ENCODE data around the gene IL17RC.

The IL17RC gene

GRCh38 chr3:9928158-9928557 lies 11.3 kb downstream of the IL17RC start:
- H3K9me2 ChIP-seq (replicated peaks; ENCODE audit: low read depth, low read length): no peaks in the 10 kb centered on the region
- H3K4me3 ChIP-seq (ENCODE audit: low read length, poor library complexity, severe bottlenecking): no peak overlapping the region
- H3K9ac ChIP-seq (ENCODE audit: low read depth, low read length, poor library complexity, severe bottlenecking): no peak overlapping the region
- no peaks in the 10 kb centered on the region for H3K27me3 ChIP-seq (ENCODE audit: insufficient read depth, low read length, poor library complexity, severe bottlenecking)
- H3K4me2 ChIP-seq (ENCODE audit: low read depth, low read length, poor library complexity, severe bottlenecking): no peak overlapping the region
- no peaks in the 10 kb centered on the region for H3K36me3 ChIP-seq (ENCODE audit: insufficient read depth, low read length)
- H3K4me1 ChIP-seq (ENCODE audit: insufficient read depth, low read length, poor library complexity, severe bottlenecking): no peaks in the 10 kb centered on the region
- H4K20me1 ChIP-seq (ENCODE audit: insufficient read depth, low read length, poor library complexity, severe bottlenecking): no peaks in the 10 kb centered on the region
- H3K9me3 ChIP-seq (ENCODE audit: insufficient read depth, low read depth, low read length): no peaks in the 10 kb centered on the region
- H3F3A ChIP-seq (ENCODE audit: low read depth): no peaks in the 10 kb centered on the region
- no peaks in the 10 kb centered on the region for H3K79me2 ChIP-seq (ENCODE audit: insufficient read depth, low read length)
- no peak overlapping the region for H2AFZ ChIP-seq (ENCODE audit: low read length)
- TF ChIP-seq CTCF (conservative IDR thresholded peaks at IDR 0.05; ENCODE audit: low read length) (no peak), EZH2phosphoT487 (IDR thresholded peaks at IDR 0.05; ENCODE audit: borderline replicate concordance) (no peak)

GRCh38 chr3:9930804-9931418 lies 14.0 kb downstream of the IL17RC start:
- H3K4me1 ChIP-seq (ENCODE audit: insufficient read depth, low read length, poor library complexity, severe bottlenecking): peaks cover 14% of the 10 kb centered on the region
- no peaks in the 10 kb centered on the region for H3K9me2 ChIP-seq (replicated peaks; ENCODE audit: low read depth, low read length)
- no peaks in the 10 kb centered on the region for H3K27me3 ChIP-seq (ENCODE audit: insufficient read depth, low read length, poor library complexity, severe bottlenecking)
- no peak overlapping the region for H3K9ac ChIP-seq (ENCODE audit: low read depth, low read length, poor library complexity, severe bottlenecking)
- H3F3A ChIP-seq (ENCODE audit: low read depth): no peaks in the 10 kb centered on the region
- H2AFZ ChIP-seq (ENCODE audit: low read length): no peak overlapping the region
- H4K20me1 ChIP-seq (ENCODE audit: insufficient read depth, low read length, poor library complexity, severe bottlenecking): peaks cover 5% of the 10 kb centered on the region
- no peaks in the 10 kb centered on the region for H3K36me3 ChIP-seq (ENCODE audit: insufficient read depth, low read length)
- H3K4me3 ChIP-seq (ENCODE audit: low read length, poor library complexity, severe bottlenecking): no peak overlapping the region
- H3K79me2 ChIP-seq (ENCODE audit: insufficient read depth, low read length): peaks cover 19% of the 10 kb centered on the region
- TF ChIP-seq CTCF (conservative IDR thresholded peaks at IDR 0.05; ENCODE audit: low read length) (peak; percentile 61), EZH2phosphoT487 (IDR thresholded peaks at IDR 0.05; ENCODE audit: borderline replicate concordance) (no peak)
- no peaks in the 10 kb centered on the region for H3K9me3 ChIP-seq (ENCODE audit: insufficient read depth, low read depth, low read length)
- H3K4me2 ChIP-seq (ENCODE audit: low read depth, low read length, poor library complexity, severe bottlenecking): no peak overlapping the region

- Histone ChIP-seq H3K79me2 (ENCODE audit: insufficient read depth, low read length) (peaks cover 28% of the 10 kb centered on the region), H3F3A (ENCODE audit: low read depth) (no peaks in the 10 kb centered on the region), H3K27me3 (ENCODE audit: insufficient read depth, low read length, poor library complexity, severe bottlenecking) (no peaks in the 10 kb centered on the region), H3K4me3 (ENCODE audit: low read length, poor library complexity, severe bottlenecking) (peak overlapping the region; percentile 81), H4K20me1 (ENCODE audit: insufficient read depth, low read length, poor library complexity, severe bottlenecking) (peaks cover 7% of the 10 kb centered on the region), H2AFZ (ENCODE audit: low read length) (peak overlapping the region; percentile 82), H3K4me2 (ENCODE audit: low read depth, low read length, poor library complexity, severe bottlenecking) (peak overlapping the region; percentile 98), H3K9ac (ENCODE audit: low read depth, low read length, poor library complexity, severe bottlenecking) (peak overlapping the region; percentile 83), H3K9me2 (replicated peaks; ENCODE audit: low read depth, low read length) (no peaks in the 10 kb centered on the region), H3K4me1 (ENCODE audit: insufficient read depth, low read length, poor library complexity, severe bottlenecking) (peaks cover 23% of the 10 kb centered on the region), H3K36me3 (ENCODE audit: insufficient read depth, low read length) (peaks cover 2% of the 10 kb centered on the region; the same call in 1 of the 2 replicates), H3K9me3 (ENCODE audit: insufficient read depth, low read depth, low read length) (no peaks in the 10 kb centered on the region)
- TF ChIP-seq CTCF (conservative IDR thresholded peaks at IDR 0.05; ENCODE audit: low read length) (no peak), EZH2phosphoT487 (IDR thresholded peaks at IDR 0.05; ENCODE audit: borderline replicate concordance) (no peak)
These were observed 15.6 kb downstream of the IL17RC start for GRCh38 chr3:9932535-9932842.

Data from Loucy (cell line).